ENCODE measurements around the gene PAX2.

- TF ChIP-seq CTCF (IDR thresholded peaks at IDR 0.05) (no peak), POLR2A (IDR thresholded peaks at IDR 0.05) (no peak)
Observed at GRCh38 chr10:100826031-100826651, 80.8 kb downstream of the PAX2 start.

All from esophagus squamous epithelium (tissue), 4 donors.